GM12864 (cell line): ENCODE results near the gene CECR2.
A peak's percentile ranks its signal among the peaks of the same experiment; 100 is the strongest.

Experiments
- DNase-seq: peaks from one replicate; pipeline ENCODE4 v3.0.0-alpha.2; 2011; ENCODE audit warnings: low read depth
- H3K4me3 ChIP-seq: 2 replicates; pipeline ENCODE4 v1.5.1; 2011; ENCODE audit warnings: mild to moderate bottlenecking, low read depth, low read length, control low read depth
- CTCF ChIP-seq: IDR thresholded peaks from 2 replicates; pipeline ENCODE4 v1.5.1; 2011; ENCODE audit warnings: low read depth, mild to moderate bottlenecking, moderate library complexity, low read length, control low read depth, inconsistent platforms; ENCODE audit errors: missing control alignments

Gene CECR2

GRCh38 chr22:17366329-17366728 lies 2.9 kb upstream of the CECR2 start:
- no peak for TF ChIP-seq CTCF
- no peak for DNase-seq
- H3K4me3 ChIP-seq: no peak overlapping the region

- no peak for DNase-seq
- peak; percentile 37 for TF ChIP-seq CTCF
- no peak overlapping the region for H3K4me3 ChIP-seq
Observed at GRCh38 chr22:17366830-17367229, 2.4 kb upstream of the CECR2 start.

GRCh38 chr22:17368144-17368543 lies 1.1 kb upstream of the CECR2 start:
- no peak for DNase-seq
- H3K4me3 ChIP-seq: no peak overlapping the region
- no peak for TF ChIP-seq CTCF

GRCh38 chr22:17368554-17369438 lies 464 bp upstream of the CECR2 start:
- no peak overlapping the region for H3K4me3 ChIP-seq
- no peak for DNase-seq
- no peak for TF ChIP-seq CTCF

- DNase-seq: no peak
- peak overlapping the region; percentile 35; the same call in 1 of the 2 replicates for H3K4me3 ChIP-seq
- TF ChIP-seq CTCF: no peak
Observed at GRCh38 chr22:17370026-17370765, 936 bp downstream of the CECR2 start.

GRCh38 chr22:17370766-17371432 lies 1.6 kb downstream of the CECR2 start:
- no peak for DNase-seq
- no peak overlapping the region for H3K4me3 ChIP-seq
- no peak for TF ChIP-seq CTCF
